ENCODE measurements around the gene ARHGAP42.

ARHGAP42 gene

GRCh38 chr11:100978939-100979338, 291.9 kb downstream of the ARHGAP42 start:
- ATAC-seq = no peak
- TF ChIP-seq ISL1 (CRISPR knock-in tag; IDR thresholded peaks at IDR 0.05) (no peak), ESRRG (CRISPR knock-in tag; IDR thresholded peaks at IDR 0.05) (no peak), ZFP3 (CRISPR knock-in tag; IDR thresholded peaks at IDR 0.05) (no peak), OSR1 (CRISPR knock-in tag; IDR thresholded peaks at IDR 0.05) (no peak), ZNF8 (CRISPR knock-in tag; IDR thresholded peaks at IDR 0.05) (no peak)

DNA sequence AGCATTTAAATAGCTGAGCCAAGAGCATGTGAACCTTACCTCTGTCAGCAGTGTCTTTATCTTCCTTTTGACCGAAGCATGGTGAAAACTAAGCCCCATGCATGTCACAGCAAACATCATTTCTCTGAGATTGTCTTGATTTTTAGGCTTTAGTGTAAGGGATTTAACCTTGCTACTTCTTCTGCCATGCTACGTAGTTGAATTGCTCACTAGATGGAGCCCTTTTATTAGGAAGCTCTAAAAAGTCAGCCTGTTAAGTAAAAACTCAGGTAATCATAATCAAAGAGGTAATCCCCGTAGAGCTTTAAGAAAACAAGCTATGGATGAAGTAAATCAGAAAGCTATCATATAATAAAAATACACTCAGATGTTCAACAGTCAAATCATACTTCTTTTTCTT, 293.1 kb downstream of the ARHGAP42 start:
- TF ChIP-seq CREB5 (CRISPR knock-in tag; IDR thresholded peaks at IDR 0.05; ENCODE audit: low read depth) (no peak), GLIS3 (CRISPR knock-in tag; IDR thresholded peaks at IDR 0.05) (no peak), OSR1 (CRISPR knock-in tag; IDR thresholded peaks at IDR 0.05) (no peak), ZNF565 (CRISPR knock-in tag; conservative IDR thresholded peaks at IDR 0.05; ENCODE audit: low read depth) (no peak), ZNF8 (CRISPR knock-in tag; IDR thresholded peaks at IDR 0.05) (no peak), ESRRG (CRISPR knock-in tag; IDR thresholded peaks at IDR 0.05) (no peak), PATZ1 (CRISPR knock-in tag; IDR thresholded peaks at IDR 0.05; ENCODE audit: borderline replicate concordance) (no peak), RARB (CRISPR knock-in tag; IDR thresholded peaks at IDR 0.05) (no peak)
- TF ChIP-seq, protein P1, sequence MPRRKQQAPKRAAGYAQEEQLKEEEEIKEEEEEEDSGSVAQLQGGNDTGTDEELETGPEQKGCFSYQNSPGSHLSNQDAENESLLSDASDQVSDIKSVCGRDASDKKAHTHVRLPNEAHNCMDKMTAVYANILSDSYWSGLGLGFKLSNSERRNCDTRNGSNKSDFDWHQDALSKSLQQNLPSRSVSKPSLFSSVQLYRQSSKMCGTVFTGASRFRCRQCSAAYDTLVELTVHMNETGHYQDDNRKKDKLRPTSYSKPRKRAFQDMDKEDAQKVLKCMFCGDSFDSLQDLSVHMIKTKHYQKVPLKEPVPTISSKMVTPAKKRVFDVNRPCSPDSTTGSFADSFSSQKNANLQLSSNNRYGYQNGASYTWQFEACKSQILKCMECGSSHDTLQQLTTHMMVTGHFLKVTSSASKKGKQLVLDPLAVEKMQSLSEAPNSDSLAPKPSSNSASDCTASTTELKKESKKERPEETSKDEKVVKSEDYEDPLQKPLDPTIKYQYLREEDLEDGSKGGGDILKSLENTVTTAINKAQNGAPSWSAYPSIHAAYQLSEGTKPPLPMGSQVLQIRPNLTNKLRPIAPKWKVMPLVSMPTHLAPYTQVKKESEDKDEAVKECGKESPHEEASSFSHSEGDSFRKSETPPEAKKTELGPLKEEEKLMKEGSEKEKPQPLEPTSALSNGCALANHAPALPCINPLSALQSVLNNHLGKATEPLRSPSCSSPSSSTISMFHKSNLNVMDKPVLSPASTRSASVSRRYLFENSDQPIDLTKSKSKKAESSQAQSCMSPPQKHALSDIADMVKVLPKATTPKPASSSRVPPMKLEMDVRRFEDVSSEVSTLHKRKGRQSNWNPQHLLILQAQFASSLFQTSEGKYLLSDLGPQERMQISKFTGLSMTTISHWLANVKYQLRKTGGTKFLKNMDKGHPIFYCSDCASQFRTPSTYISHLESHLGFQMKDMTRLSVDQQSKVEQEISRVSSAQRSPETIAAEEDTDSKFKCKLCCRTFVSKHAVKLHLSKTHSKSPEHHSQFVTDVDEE (CRISPR knock-in tag; IDR thresholded peaks at IDR 0.05) = no peak
- TF ChIP-seq, protein P2, sequence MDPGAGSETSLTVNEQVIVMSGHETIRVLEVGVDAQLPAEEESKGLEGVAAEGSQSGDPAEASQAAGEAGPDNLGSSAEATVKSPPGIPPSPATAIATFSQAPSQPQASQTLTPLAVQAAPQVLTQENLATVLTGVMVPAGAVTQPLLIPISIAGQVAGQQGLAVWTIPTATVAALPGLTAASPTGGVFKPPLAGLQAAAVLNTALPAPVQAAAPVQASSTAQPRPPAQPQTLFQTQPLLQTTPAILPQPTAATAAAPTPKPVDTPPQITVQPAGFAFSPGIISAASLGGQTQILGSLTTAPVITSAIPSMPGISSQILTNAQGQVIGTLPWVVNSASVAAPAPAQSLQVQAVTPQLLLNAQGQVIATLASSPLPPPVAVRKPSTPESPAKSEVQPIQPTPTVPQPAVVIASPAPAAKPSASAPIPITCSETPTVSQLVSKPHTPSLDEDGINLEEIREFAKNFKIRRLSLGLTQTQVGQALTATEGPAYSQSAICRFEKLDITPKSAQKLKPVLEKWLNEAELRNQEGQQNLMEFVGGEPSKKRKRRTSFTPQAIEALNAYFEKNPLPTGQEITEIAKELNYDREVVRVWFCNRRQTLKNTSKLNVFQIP (CRISPR knock-in tag; IDR thresholded peaks at IDR 0.05; ENCODE audit: borderline replicate concordance, low read depth) = no peak
- ATAC-seq = no peak

DNA sequence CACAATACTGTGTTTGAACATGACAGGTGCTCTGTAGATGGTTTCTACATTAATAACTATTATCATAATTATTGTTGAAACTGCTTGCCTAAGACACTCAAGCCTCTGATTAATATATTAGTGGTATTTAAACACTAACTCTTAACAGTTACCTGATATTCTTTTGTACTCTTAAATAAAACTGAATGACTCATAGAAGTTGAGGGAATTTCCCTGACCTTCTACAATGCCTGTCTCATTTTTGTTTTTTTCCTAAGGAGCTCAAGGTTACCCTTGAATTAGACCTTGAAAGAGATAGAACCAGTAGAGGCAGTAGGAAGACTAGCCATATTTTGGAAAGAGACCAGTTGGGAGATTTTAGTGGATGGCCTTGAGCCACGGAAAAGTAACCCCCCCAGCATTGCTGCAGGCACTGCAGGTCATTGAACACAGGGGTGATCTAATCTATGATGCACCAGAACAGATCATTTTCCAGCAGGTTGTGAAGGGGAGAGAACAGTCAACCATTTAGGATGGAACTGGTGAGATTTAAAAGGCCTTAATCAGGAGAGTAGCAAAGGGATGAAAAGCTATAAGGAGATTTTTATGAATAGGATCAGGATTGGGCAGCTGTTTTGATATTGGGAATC, 294.2 kb downstream of the ARHGAP42 start:
- no peak for ATAC-seq
- no peak for TF ChIP-seq ISL1 (CRISPR knock-in tag; IDR thresholded peaks at IDR 0.05)
- no peak for TF ChIP-seq BACH2 (CRISPR knock-in tag; IDR thresholded peaks at IDR 0.05; ENCODE audit: borderline replicate concordance)
- no peak for TF ChIP-seq TCF4 (CRISPR knock-in tag; IDR thresholded peaks at IDR 0.05; ENCODE audit: borderline replicate concordance)
- TF ChIP-seq ZFP3 (CRISPR knock-in tag; IDR thresholded peaks at IDR 0.05) = no peak
- TF ChIP-seq OSR1 (CRISPR knock-in tag; IDR thresholded peaks at IDR 0.05) = no peak
- no peak for TF ChIP-seq ZNF8 (CRISPR knock-in tag; IDR thresholded peaks at IDR 0.05)

- ATAC-seq = no peak
Measured at GRCh38 chr11:100984668-100985067, 297.6 kb downstream of the ARHGAP42 start.

More at GRCh38 chr11:100984668-100985067, 297.6 kb downstream of the ARHGAP42 start:
- TF ChIP-seq CREB5 (CRISPR knock-in tag; IDR thresholded peaks at IDR 0.05; ENCODE audit: low read depth) = no peak
- TF ChIP-seq ESRRG (CRISPR knock-in tag; IDR thresholded peaks at IDR 0.05) = no peak
- TF ChIP-seq ZNF8 (CRISPR knock-in tag; IDR thresholded peaks at IDR 0.05) = no peak
- TF ChIP-seq ZFP30 (CRISPR knock-in tag; IDR thresholded peaks at IDR 0.05) = no peak
- no peak for TF ChIP-seq ZC3H10 (CRISPR knock-in tag; IDR thresholded peaks at IDR 0.05)
- TF ChIP-seq, protein P1 (CRISPR knock-in tag; IDR thresholded peaks at IDR 0.05) = no peak
- TF ChIP-seq CSDC2 (CRISPR knock-in tag; IDR thresholded peaks at IDR 0.05) = no peak
- TF ChIP-seq PATZ1 (CRISPR knock-in tag; IDR thresholded peaks at IDR 0.05; ENCODE audit: borderline replicate concordance) = no peak
- no peak for TF ChIP-seq RARB (CRISPR knock-in tag; IDR thresholded peaks at IDR 0.05)
